ENCODE results near the gene JAZF1. TPM values are rescaled to one million over a fixed set of nuclear protein-coding genes. Genes with fewer than 3 reads are reported as not detected.

JAZF1 gene
- total and polyA plus RNA-seq, 2 of the 8 experiments (the other 6 are each of a cell fraction or from before 2014, with no cell fraction given): 2.6 to 21.8 TPM

GRCh38 chr7:28018856-28019465 is 161.6 kb downstream of the JAZF1 start:
- Histone ChIP-seq H2BK15ac (ENCODE audit: low read length) (no peak overlapping the region), H2AK5ac (ENCODE audit: low read depth, low read length) (no peak overlapping the region), H3K14ac (ENCODE audit: insufficient read length) (no peak overlapping the region), H3K56ac (replicated peaks; ENCODE audit: insufficient read length, low read depth, low read length) (no peak overlapping the region), H2BK5ac (ENCODE audit: low read depth, low read length) (no peak overlapping the region), H3K23me2 (ENCODE audit: low read depth, low read length) (no peaks in the 10 kb centered on the region), H3K4ac (replicated peaks; ENCODE audit: insufficient read length, low read depth, low read length) (no peak overlapping the region), H3K4me2 (ENCODE audit: insufficient read depth in 1 of 2, low read depth in 2 of 2, low read length in 2 of 2) (no peak overlapping the region), H2BK120ac (replicated peaks; ENCODE audit: low read depth, low read length) (no peak overlapping the region), H2BK20ac (ENCODE audit: low read length) (no peak overlapping the region), H3K9ac (replicated peaks in 1 of 4; ENCODE audit: extremely low read depth in 1 of 4, low read depth in 3 of 4, low read length in 3 of 4) (no peak overlapping the region), H3K27me3 (replicated peaks in 1 of 4; ENCODE audit: control insufficient read depth in 3 of 4, extremely low read depth in 1 of 4, insufficient read depth in 3 of 4, low read length in 3 of 4) (no peaks in the 10 kb centered on the region), H3K9me3 (ENCODE audit: insufficient read depth in 2 of 2, low read depth in 1 of 2, low read length in 1 of 2) (peaks cover 10 to 11% of the 10 kb centered on the region in 2 experiments), H3K4me1 (replicated peaks in 1 of 4; ENCODE audit: control insufficient read depth in 3 of 4, insufficient read depth in 4 of 4, low read length in 3 of 4) (peaks cover 0 to 3% (median 2%) of the 10 kb centered on the region in 4 experiments; a peak in 4 of 7 replicates), H3K27ac (ENCODE audit: low read depth, low read length) (no peak overlapping the region), H3K79me2 (ENCODE audit: control insufficient read depth in 1 of 2, insufficient read depth in 2 of 2, low read length in 2 of 2) (no peaks in the 10 kb centered on the region), H4K5ac (ENCODE audit: insufficient read length, low read depth, low read length) (no peak overlapping the region), H2AFZ (ENCODE audit: low read length) (no peak overlapping the region), H3K23ac (ENCODE audit: insufficient read length) (no peak overlapping the region), H2BK12ac (ENCODE audit: low read depth, low read length) (0 out of 2 replicates have a peak overlapping the region, but pooled peaks have one; percentile 28), H3K4me3 (ENCODE audit: extremely low read depth in 1 of 4, insufficient read depth in 2 of 4, low read depth in 3 of 4, low read length in 4 of 4) (no peak overlapping the region), H4K8ac (ENCODE audit: extremely low read depth, insufficient read depth, low read length) (no peak overlapping the region), H4K91ac (replicated peaks; ENCODE audit: insufficient read length, low read length) (no peak overlapping the region), H4K20me1 (replicated peaks in 1 of 2; ENCODE audit: control insufficient read depth in 1 of 2, insufficient read depth in 2 of 2, low read length in 2 of 2) (no peaks in the 10 kb centered on the region), H3K79me1 (ENCODE audit: low read depth, low read length) (no peaks in the 10 kb centered on the region), H3K36me3 (ENCODE audit: control insufficient read depth in 2 of 4, insufficient read depth in 4 of 4, low read length in 3 of 4) (no peaks in the 10 kb centered on the region), H3K18ac (ENCODE audit: extremely low read depth, low read length) (no peak overlapping the region)
- DNase-seq (ENCODE audit: low read depth in 1 of 2, low spot score in 2 of 2) (no peak), FAIRE-seq (no peak)
- CTCF ChIA-PET (ENCODE audit: partially characterized antibody): interaction anchor here (0.6 to 3.2 kb wide), 22 partner anchors 17 to 823 kb away, joined by 3 to 22 read pairs (median 5); no protein-coding TSS in a partner anchor
- WGBS, 2 experiments (ENCODE audit: extremely low coverage in 1 of 2, insufficient coverage in 1 of 2, insufficient read length in 1 of 2, insufficient replicate concordance in 2 of 2, low coverage in 1 of 2, low lambda C conversion rate in 2 of 2, missing lambda C conversion rate in 1 of 2): 85% methylated on average over 8 of the region's 8 CpGs; no CpG with 5 or more reads in 1 of the 2 experiments
- no peak for TF ChIP-seq POU5F1 (IDR thresholded peaks at IDR 0.05; ENCODE audit: low read depth, low read length)
- TF ChIP-seq RNF2 (IDR thresholded peaks at IDR 0.05; ENCODE audit: borderline replicate concordance, low read depth, low read length, missing control alignments, poor library complexity, severe bottlenecking): no peak
- no peak for TF ChIP-seq SUZ12 (IDR thresholded peaks at IDR 0.05; ENCODE audit: low read length)
- no peak for TF ChIP-seq BRCA1 (IDR thresholded peaks at IDR 0.05; ENCODE audit: low read depth, low read length)
- TF ChIP-seq FOSL1 (IDR thresholded peaks at IDR 0.05; ENCODE audit: insufficient read depth, low read depth, low read length): no peak
- no peak for TF ChIP-seq CTBP2 (IDR thresholded peaks at IDR 0.05; ENCODE audit: borderline replicate concordance, insufficient read depth, insufficient read length, low read length)
- no peak for TF ChIP-seq NRF1 (IDR thresholded peaks at IDR 0.05; ENCODE audit: low read depth, low read length)
- no peak for TF ChIP-seq JUN (IDR thresholded peaks at IDR 0.05; ENCODE audit: low read depth, low read length)
- TF ChIP-seq CBX8 (IDR thresholded peaks at IDR 0.05; ENCODE audit: borderline replicate concordance, low read depth, low read length): no peak
- TF ChIP-seq TEAD4 (IDR thresholded peaks at IDR 0.05; ENCODE audit: low read depth, low read length): no peak
- no peak for TF ChIP-seq SRF (IDR thresholded peaks at IDR 0.05; ENCODE audit: low read depth, low read length)
- TF ChIP-seq KDM5A (IDR thresholded peaks at IDR 0.05; ENCODE audit: low read length): no peak
- POLR2A ChIA-PET (ENCODE audit: partially characterized antibody): no interaction called here

Measured in H1 (cell line).